Left kidney (tissue), 2 donors: ENCODE results near the gene GSTO2. TPM values are rescaled to one million over a fixed set of nuclear protein-coding genes. Genes with fewer than 3 reads are reported as not detected.

Experiments
- DNase-seq: peaks from one replicate; pipeline ENCODE4 v3.0.0-alpha.2; 2013
- polyA plus RNA-seq: library from polyadenylated mRNA; unstranded; fragments of 120-200 nt; gene quantifications from one replicate; pipeline ENCODE4 v1.2.1, GENCODE V29; 2013; ENCODE audit not compliant: insufficient read length

The GSTO2 gene
- polyA plus RNA-seq, 1 donor = 52.8 TPM

DNA sequence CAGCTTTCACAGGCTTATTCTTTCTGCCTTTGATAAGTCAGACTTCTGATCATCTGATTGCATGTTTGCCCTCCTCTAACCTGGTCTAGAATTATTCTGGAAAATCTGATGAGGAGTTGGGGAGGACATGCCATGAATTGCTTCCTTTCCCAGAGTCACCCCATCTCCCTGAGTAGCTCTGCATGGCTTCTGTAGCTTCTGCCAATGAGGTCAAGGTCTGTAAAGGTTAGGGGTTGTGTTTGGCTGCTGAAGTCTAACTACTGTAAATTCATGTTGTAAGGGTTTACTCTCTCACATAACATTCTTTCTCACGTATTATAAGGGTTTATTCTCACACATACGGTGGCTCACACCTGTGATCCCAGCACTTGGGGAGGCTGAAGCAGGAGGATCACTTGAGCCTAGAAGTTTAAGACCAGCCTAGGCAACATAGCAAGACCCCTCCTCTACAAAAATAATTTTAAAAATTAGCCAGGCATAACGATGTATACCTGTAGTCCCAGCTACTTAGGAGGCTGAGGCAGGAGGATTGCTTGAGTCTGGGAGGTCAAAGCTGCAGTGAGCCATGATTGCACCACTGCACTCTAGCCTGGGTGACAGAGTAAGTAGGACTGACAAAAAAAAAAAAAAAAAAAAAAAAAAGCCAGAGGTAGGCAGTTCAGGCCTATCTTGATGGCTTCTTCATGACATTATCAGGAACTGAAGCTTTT, 10.7 kb downstream of the GSTO2 start:
- no peak for DNase-seq

GRCh38 chr10:104281694-104282093, 12.7 kb downstream of the GSTO2 start:
- no peak for DNase-seq

GRCh38 chr10:104284846-104285245, 15.9 kb downstream of the GSTO2 start:
- DNase-seq = no peak

DNA sequence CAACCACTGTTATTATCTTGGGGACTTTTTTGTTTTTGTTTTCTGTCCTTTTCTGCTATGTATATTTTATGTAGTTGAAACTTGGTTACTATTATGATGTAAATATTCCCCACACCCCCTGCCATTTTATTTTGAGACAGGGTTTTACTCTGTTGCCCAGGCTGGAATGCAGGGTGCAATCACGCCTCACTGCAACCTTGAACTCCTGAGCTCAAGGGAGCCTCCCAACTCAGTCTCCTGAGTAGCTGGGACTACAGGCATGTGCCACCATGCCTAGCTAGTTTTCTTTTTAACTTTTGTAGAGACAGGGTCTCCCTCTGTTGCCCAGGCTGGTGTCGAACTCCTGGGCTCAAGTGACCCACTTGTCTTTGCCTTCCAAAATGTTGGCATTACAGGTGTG, 18.0 kb downstream of the GSTO2 start:
- no peak for DNase-seq

DNA sequence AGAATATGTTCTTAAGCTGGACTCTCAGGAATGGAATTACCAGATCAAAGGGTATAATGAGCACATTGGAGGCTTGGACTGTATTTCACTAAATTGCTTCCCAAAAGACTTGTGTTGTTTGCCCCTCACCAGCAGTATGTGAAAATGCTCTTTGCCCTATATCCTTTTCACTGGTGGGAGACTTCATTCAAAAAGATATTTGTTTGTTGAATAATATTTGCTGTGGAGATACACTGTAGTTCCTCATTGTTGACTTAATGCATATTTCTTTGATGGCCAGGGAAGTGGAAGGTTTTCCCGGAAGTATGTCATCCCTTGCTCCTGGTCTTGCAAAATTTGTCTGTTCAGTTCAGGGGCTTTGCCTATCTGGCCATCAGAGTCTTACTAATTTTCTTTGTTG, 19.4 kb downstream of the GSTO2 start:
- DNase-seq = no peak

DNA sequence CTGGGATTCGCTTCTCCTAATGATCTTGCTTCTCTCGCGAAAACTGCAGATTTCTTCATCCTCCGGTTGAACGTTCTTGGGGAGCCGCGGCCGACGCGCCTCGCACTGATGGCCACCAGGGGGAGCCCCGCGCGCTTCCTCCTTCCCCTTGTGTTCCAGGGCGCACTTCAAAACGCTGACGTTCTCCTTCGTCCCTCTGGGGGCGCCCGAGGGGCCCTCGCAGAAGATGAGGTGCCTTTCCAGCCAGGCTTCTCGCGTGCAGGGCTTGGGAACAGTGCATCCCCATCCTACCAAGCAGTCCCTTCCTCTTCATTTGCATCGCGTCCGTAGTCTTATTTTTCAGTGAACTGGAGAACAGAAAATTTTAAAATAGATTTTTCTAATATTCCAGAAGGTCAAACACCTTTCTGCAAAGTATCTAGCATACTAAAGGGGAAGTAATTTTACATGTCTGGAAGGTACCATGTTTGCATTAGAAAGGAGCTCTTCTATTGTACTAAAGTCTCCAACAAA, 22.5 kb downstream of the GSTO2 start:
- DNase-seq = peak; percentile 87

DNA sequence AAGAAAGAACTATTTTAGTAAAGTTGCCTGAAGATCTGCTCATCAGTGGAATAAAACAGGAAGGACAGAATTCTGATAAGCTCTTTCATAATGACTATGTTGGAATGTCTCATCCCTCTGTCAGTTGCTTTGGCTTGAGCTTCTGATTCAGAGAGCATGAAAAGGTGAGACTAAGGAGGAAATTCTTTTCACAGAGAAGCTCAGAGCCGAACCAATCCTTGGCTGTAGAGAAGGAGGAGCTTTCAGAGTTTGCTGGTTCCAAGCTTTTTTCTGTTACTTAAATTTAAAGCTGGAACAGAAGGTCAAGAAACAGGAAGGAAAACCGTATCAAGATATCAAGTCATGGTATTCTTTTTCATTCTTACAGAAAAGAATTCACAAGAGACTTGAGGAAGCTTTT, 24.0 kb downstream of the GSTO2 start:
- no peak for DNase-seq

GRCh38 chr10:104293781-104294321, 24.9 kb downstream of the GSTO2 start:
- no peak for DNase-seq

DNA sequence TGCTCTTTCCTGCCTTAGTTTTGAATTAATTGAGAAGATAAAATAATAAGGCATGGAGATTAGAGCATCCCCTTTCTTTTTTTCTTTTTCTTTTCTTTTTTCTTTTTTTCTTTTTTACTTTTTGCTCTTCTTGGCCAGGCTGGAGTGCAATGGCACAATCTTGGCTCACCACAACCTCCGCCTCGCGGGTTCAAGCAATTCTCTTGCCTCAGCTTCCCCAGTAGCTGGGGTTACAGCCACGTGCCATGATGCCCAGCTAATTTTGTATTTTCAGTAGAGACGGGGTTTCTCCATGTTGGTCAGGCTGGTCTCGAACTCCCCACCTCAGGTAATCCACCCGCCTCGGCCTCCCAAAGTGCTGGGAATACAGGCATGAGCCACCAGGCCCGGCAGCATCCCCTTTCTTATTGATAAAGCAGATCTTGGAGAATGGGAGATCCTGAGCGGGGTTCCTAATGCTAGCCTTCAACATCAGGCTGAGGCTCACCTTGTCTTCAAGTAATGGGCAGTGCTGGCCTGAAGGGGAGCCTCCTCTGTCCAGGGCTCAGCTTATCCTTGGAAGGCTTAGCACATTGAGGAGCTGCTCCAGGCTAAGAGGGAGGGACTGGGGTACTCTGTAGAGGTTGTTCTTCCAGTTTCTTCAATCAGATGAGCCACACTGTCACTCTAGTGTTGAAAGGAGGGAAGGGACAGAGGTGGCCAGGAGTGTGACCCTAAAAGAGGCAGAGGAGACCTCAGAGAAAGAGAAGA, 27.9 kb downstream of the GSTO2 start:
- DNase-seq = no peak

- DNase-seq = no peak
These were observed 29.0 kb downstream of the GSTO2 start for GRCh38 chr10:104297697-104298660.

GRCh38 chr10:104299031-104299904, 30.3 kb downstream of the GSTO2 start:
- DNase-seq = no peak

DNA sequence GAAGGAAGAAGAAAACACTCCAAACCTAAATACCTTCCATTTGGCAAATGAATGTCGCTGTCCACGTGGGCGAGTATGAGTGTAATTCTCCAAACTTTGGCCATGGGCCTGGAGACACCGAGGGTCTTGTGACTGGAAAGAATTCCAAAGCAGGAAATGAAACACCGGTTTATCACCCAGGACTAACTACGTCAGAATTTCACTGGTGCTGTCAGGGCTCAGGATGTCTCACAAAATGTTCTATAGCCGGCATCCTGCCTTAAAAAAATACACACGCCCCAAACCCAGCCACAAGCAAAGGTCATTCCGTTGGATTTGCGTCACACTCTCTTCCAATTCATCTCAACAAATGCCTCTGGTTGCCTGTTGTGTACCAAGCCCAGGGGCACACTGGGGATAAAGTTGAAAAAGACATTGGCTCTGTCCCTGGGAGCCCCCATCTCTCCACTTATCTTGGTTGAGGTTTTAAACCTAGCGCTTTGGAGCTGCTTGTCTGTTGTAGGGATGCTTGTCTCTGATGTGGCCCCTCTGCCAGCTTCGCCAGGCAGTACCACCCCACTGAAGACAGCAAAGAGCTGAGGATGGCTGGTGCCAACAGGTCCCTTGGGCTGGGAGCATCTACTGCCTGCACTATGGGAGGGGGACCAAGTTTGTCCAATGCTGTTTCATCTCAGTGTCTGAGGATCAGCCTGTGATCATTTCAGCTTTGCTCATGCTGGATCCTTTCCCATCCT, 31.2 kb downstream of the GSTO2 start:
- no peak for DNase-seq

DNA sequence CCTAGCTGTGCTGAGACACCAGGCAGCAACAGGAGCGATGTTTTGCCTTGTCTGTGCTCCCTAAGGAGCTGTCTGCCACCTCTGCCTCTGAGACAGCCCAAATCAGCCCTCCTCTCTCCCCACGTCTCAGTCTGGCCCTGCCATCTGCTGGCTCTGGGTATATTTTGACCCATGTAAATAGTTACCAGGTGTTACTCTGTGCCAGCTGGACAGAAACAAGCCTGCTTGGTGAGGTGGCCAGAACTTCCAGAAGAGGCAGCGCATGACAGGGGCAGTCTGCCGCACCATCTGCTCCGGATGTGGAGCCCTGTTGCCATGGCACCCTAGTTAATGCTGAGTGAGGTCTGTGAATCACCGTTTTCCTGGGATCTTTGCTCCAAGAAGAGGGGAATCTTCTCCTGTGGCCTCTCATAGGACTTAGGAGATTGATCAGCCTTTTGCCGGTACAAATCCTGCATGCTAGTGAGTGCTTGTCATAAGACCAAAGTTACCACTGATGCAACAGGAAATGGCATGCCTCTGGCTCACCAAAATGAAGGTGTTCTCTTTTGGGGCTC, 31.8 kb downstream of the GSTO2 start:
- peak; percentile 36 for DNase-seq

GRCh38 chr10:104301907-104302690, 33.1 kb downstream of the GSTO2 start:
- no peak for DNase-seq

DNA sequence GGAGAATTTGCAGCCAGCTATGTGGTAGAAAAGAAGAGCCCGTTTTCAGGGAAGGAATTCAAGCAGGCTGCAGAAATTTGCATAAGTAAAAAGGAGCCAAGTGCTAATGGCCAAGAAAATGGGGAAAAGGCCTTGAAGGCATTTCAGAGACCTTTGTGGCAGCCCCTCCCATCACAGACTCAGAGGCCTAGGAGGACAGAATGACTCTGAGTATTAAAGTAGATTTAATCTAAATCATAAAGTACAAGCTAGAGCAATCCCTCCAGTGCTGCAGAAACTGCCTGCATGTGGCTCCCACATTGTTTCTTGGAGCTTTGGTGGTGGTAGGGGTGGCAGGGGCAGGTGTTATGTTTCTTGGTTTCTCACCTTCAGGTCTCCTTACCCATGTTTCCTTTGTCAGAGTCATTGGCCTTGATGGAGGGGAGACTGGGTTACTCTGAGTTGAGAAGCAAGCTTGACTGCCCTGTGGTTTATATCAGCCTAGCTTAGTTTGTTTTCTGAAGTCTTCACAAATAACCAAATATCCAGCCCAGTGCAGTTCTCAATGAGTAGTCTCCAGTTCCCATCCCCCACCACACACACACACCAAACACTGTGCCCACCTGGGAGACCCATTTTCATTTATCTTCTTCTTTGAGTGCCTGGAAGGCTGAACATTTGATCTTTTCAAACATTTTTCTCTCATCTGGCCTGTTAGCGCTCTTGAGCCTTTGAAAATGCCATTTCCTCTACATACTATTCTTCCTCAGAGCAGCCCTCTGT, 34.8 kb downstream of the GSTO2 start:
- no peak for DNase-seq

DNA sequence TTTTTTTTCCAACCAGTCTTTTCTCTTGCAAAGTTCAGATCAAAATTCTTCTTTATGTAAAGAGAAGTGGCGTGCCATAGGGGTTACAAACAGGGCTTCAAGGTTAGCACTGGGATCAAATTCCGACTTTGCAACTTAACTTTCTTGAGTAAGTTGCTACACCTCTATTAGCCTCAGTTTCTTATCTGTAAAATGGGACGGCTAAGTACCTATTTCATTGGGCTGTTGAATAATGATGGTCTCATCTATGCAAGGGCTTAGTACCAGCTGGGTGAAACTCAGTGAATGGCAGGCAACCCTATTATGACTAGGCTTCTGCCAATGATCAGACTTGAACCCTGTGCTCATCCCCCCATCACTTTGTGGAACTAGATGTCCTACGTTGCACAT, 35.4 kb downstream of the GSTO2 start:
- DNase-seq = no peak

DNA sequence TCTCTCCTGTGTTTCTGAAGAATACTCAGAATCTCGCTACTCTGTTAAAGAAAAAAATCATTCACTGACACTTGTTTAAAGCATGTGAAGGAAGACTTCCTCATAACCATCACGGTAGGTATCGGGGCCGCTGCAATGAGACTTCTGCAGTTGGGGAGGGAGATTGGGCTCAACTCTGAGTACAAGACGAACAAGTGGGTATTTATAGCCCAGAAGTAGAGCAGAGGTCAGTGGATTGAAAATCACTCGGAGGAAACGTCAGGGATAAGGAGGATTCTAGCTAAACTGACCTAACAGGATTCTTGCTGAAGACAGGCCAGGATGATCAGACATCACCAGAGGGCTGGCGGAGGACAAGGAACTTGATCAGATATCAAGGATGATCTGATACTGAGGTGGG, 35.9 kb downstream of the GSTO2 start:
- DNase-seq = no peak

DNA sequence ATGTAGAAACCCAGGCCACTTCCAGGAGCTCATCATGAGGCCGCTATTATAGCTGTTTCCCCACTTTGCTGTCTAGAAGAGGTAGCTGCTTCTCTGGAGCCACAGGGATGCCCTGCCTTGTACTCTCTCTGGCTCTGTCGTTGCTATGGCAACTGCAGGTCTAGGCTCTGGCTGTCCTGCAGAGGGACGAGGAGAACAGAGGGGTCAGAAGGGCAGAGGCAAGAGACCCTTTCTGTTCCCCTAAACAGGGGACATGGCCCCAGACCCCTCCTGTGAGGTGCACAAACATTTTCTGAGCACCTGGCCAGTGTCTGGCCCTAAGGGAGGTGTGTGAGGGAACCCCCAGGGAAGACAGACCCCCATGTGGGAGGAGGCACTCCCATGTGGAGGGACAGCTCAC, 37.9 kb downstream of the GSTO2 start:
- no peak for DNase-seq
